HEK293 (cell line): Measurements from ENCODE around the gene SYNGR1.

Experiments
- CTCF ChIP-seq: fragments of 450-650 bp; formaldehyde crosslinking; IDR thresholded peaks from 2 replicates; pipeline ENCODE4 v1.5.1; 2016; ENCODE audit warnings: missing biosample characterization, missing genetic modification characterization
- MYNN ChIP-seq: fragments of 450-650 bp; formaldehyde crosslinking; IDR thresholded peaks from 2 replicates; pipeline ENCODE4 v1.5.1; 2016; ENCODE audit warnings: missing biosample characterization, missing genetic modification characterization, borderline replicate concordance
- YY1 ChIP-seq: fragments of 450-650 bp; formaldehyde crosslinking; IDR thresholded peaks from 2 replicates; pipeline ENCODE4 v1.5.1; 2018; ENCODE audit warnings: missing biosample characterization, missing genetic modification characterization
- ZNF510 ChIP-seq: fragments of 450-650 bp; formaldehyde crosslinking; IDR thresholded peaks from 2 replicates; pipeline ENCODE4 v1.5.1; 2018; ENCODE audit warnings: mild to moderate bottlenecking, missing genetic modification characterization, missing biosample characterization; ENCODE audit not compliant: insufficient replicate concordance
- ZSCAN30 ChIP-seq: fragments of 450-650 bp; IDR thresholded peaks from 2 replicates; pipeline ENCODE4 v1.5.1; 2018; ENCODE audit warnings: missing biosample characterization, mild to moderate bottlenecking, missing genetic modification characterization, moderate library complexity
- TF ChIP-seq, protein P1 (sequence below): fragments of 450-650 bp; formaldehyde crosslinking; IDR thresholded peaks from 2 replicates; pipeline ENCODE4 v1.5.1; 2016; ENCODE audit warnings: missing biosample characterization, missing genetic modification characterization

DNA sequence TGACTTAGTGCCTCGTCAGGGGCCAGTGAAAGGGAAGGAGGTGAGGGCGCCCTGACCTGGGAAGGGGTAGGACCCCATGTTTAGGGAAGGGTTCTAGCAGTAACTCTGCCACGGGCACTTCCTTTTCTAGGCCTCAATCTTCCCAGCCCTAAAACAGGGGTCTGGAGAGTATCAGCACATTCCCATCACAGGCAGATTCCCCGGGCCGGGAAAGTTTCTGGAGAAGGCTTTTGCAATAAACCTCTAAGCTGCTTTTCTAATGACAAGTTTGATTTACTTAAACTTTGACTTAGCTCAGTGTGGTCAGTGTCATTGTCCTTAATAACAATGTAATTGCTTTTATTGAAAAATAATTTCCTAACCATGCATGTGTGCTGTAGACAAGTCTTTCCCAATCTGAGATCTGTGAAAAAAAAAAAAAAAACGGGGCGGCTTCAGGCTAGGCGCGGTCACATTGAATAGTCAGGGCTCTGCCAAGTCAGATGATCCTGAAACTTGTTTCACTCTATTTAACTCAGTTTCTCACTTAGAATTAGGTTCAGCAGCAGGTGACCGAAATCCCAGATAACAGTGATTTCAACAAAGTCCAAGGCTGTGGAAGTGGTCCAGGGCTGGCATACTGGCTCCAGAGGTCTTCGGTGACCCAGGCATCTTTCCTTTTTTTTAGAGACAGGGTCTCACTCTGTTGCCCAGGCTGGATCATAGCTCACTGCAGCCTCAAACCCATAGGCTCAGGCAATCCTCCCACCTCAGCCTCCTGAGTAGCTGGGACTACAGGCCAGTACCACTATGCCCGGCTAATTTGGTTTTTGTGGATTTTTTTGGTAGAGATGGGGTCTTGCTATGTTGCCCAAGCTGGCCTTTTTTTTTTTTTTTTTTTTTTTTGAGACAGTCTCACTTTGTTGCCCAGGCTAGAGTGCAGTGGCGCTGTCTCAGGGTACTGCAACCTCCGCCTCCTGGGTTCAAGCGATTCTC, 30.3 kb downstream of the SYNGR1 start:
- no peak for TF ChIP-seq YY1 (tag by site-specific recombination)
- TF ChIP-seq ZSCAN30, result no peak
- no peak for TF ChIP-seq MYNN (tag by site-specific recombination)
- no peak for TF ChIP-seq ZNF510 (tag by site-specific recombination)
- TF ChIP-seq CTCF (tag by site-specific recombination), result no peak
- TF ChIP-seq, protein P1, sequence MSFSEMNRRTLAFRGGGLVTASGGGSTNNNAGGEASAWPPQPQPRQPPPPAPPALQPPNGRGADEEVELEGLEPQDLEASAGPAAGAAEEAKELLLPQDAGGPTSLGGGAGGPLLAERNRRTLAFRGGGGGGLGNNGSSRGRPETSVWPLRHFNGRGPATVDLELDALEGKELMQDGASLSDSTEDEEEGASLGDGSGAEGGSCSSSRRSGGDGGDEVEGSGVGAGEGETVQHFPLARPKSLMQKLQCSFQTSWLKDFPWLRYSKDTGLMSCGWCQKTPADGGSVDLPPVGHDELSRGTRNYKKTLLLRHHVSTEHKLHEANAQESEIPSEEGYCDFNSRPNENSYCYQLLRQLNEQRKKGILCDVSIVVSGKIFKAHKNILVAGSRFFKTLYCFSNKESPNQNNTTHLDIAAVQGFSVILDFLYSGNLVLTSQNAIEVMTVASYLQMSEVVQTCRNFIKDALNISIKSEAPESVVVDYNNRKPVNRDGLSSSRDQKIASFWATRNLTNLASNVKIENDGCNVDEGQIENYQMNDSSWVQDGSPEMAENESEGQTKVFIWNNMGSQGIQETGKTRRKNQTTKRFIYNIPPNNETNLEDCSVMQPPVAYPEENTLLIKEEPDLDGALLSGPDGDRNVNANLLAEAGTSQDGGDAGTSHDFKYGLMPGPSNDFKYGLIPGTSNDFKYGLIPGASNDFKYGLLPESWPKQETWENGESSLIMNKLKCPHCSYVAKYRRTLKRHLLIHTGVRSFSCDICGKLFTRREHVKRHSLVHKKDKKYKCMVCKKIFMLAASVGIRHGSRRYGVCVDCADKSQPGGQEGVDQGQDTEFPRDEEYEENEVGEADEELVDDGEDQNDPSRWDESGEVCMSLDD (tag by site-specific recombination), result no peak
